Muscle layer of duodenum (tissue), 2 donors: ENCODE measurements around the gene DPYSL5.

Experiments
- H3K27ac ChIP-seq: one replicate; pipeline ENCODE4 v1.7.0; 2013; ENCODE audit warnings: mild to moderate bottlenecking, low read length
- H3K27me3 ChIP-seq: one replicate; pipeline ENCODE4 v1.7.0; 2013; ENCODE audit warnings: low read depth, mild to moderate bottlenecking, control low read depth, low read length
- H3K36me3 ChIP-seq, 2 donors: one replicate each; pipeline ENCODE4 v1.7.0; 2013; ENCODE audit warnings: low read length in 2 of 2, control low read depth in 1 of 2, mild to moderate bottlenecking in 1 of 2; ENCODE audit not compliant: insufficient read depth in 2 of 2, control insufficient read depth in 1 of 2
- H3K4me1 ChIP-seq, 2 donors: one replicate each; pipeline ENCODE4 v1.7.0; 2013; ENCODE audit warnings: low read length in 2 of 2, mild to moderate bottlenecking in 2 of 2, control low read depth in 1 of 2, moderate library complexity in 1 of 2; ENCODE audit not compliant: insufficient read depth in 2 of 2, control insufficient read depth in 1 of 2
- H3K4me3 ChIP-seq, 2 donors: one replicate each; pipeline ENCODE4 v1.7.0; 2013; ENCODE audit warnings: low read length in 2 of 2, low read depth in 1 of 2, mild to moderate bottlenecking in 1 of 2
- H3K9me3 ChIP-seq, 2 donors: one replicate each; pipeline ENCODE4 v1.7.0; 2013; ENCODE audit warnings: low read length in 2 of 2, control low read depth in 1 of 2, mild to moderate bottlenecking in 1 of 2; ENCODE audit not compliant: control insufficient read depth in 1 of 2
- donor health status: healthy.

Gene DPYSL5, protein sequence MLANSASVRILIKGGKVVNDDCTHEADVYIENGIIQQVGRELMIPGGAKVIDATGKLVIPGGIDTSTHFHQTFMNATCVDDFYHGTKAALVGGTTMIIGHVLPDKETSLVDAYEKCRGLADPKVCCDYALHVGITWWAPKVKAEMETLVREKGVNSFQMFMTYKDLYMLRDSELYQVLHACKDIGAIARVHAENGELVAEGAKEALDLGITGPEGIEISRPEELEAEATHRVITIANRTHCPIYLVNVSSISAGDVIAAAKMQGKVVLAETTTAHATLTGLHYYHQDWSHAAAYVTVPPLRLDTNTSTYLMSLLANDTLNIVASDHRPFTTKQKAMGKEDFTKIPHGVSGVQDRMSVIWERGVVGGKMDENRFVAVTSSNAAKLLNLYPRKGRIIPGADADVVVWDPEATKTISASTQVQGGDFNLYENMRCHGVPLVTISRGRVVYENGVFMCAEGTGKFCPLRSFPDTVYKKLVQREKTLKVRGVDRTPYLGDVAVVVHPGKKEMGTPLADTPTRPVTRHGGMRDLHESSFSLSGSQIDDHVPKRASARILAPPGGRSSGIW

DNA sequence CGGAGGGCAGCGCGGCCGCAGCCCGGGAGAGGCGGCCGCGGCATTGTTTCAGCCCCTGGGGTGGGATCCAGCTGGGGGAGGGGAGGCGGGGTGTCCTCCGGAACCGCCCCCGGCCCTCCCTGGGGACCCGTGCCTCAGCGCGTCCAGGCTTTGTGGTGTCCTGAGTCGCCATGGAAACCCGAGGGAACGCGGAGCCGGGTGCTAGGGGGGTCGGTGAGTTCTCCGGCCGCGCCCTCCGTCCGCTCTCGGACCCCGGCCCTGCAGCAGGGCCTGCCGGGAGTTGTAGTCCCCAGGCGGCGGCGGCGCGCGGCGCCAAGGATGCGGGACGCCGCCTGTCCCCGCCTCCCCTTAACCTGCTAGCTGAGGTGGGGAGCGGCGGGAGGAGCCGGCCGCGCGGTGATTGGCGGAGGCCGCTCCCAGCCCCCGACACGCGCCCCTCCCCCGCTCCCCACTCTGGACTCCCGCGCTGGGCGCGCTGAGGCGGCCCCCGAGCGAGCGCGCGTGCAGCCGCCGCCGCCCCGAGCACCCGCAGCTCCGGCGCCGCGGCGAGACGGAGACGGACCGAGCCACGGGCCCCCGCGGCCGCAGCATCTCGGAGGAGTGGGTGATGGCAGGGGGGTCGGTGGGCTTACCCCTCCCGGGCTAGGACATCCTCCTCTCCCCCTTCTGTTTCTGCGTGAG is at the start of gene DPYSL5:
DPYSL5 (plus strand) TSS at position 478 of the 681 bp plus-strand sequence. CDS start 50,368 bp downstream, outside the sequence.
- H3K4me3 ChIP-seq = peak within 1 kb of the TSS in 1 of 2 donors; percentile 64
- H3K36me3 ChIP-seq = no peaks in the 10 kb centered on the region
- no peaks in the 10 kb centered on the region for H3K9me3 ChIP-seq
- peaks cover 54% of the 10 kb centered on the region for H3K27me3 ChIP-seq
- no peak within 1 kb of the TSS for H3K27ac ChIP-seq
- H3K4me1 ChIP-seq = peaks cover 0 to 37% of the 10 kb centered on the region in 2 donors

DNA sequence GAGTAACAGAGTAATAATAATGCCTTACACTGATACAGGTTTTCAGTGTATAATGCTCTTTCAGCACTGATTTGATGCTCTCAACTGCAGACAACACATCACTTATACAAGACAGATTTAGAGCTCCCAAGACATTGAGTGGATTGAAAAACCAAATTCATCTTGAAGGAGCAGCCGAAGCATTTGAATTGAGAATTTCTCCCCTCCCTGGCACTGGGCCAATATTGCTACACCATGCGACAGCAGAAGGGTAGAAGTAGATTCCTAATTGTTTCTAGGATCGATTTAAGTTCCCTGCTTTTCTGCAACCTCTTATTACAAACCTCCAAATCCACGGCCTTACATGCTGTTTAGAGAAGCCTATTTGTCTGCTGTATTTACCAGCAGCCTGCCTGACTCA is 46.6 kb upstream of the DPYSL5 start:
- Histone ChIP-seq H3K4me1 (no peaks in the 10 kb centered on the region), H3K27me3 (no peaks in the 10 kb centered on the region), H3K27ac (no peak overlapping the region), H3K36me3 (no peaks in the 10 kb centered on the region), H3K9me3 (no peaks in the 10 kb centered on the region), H3K4me3 (no peak overlapping the region)

DNA sequence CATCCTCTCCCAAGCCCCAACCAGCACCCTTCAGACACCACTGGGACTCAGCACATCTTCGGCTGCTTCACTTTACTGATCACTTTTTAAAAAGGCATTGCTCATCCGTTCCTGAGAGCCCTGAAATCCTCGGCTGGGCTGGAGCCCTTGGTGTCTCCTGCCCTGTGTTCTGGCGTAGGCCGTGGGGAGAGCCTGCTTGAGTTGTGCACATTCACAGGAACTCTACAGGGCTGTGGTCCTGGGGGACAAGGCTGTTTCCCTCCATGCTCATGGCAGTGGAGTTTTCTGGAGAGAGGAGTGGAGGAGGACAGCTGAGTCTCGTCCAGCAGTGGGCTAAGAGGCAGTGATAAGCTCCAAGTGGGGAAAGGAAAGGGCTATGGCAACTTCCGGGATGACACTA is 46.1 kb upstream of the DPYSL5 start:
- Histone ChIP-seq H3K27me3 (no peaks in the 10 kb centered on the region), H3K4me3 (no peak overlapping the region)

DNA sequence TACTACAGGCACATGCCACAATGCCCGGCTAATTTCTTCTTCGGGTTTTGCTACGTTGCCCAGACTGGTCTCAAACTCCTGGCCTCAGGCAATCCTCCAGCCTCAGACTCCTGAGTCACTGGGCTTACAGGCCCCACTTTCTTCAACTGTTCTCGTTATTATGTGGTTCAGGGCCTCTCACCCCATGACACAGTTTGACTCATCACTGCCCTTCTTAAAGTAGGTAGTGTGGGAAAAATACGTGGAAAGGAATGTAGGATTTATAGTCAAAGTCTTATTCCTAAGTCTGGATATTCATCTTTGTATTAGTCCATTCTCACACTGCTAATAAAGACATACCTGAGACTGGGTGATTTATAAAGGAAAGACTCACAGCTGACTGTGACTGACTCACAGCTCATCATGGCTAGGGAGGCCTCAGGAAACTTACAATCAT is 42.7 kb upstream of the DPYSL5 start:
- Histone ChIP-seq H3K36me3 (no peaks in the 10 kb centered on the region), H3K9me3 (no peaks in the 10 kb centered on the region), H3K4me3 (no peak overlapping the region), H3K4me1 (no peaks in the 10 kb centered on the region), H3K27ac (no peak overlapping the region), H3K27me3 (no peaks in the 10 kb centered on the region)

More for the DNA sequence above, 46.1 kb upstream of the DPYSL5 start:
- Histone ChIP-seq H3K27ac (no peak overlapping the region), H3K36me3 (no peaks in the 10 kb centered on the region), H3K9me3 (no peaks in the 10 kb centered on the region), H3K4me1 (no peaks in the 10 kb centered on the region)

DNA sequence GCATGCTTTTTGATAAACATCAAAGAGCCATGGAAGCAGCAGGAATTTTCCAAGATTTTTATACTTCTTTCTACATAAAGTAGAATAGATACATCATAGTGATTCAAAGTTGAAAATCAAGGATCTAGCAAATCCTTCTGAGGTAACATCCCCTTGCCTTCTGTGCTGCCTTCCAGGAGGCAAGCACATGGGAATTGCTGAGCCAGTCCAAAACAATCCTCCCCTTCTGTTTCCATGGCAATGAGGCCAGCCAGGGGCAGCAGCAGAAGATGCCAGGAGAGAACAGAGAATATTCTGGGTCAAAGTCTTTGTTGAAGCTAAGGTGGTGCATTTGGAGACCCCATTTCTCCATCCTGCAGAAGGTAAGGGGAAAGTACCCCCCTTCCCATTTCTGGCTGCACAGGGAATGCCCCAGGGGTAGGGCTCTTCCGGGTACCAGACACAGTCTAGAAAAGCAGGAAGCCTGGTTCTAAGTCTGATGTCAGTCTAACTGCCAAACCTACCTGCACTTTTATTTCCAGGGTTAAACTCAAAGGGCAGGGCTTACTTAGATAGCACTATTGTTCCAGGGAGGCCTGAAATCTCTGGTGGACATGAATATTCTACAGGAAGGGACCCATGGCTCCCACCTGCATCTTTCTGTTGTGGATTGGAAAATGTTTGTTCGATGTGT is 40.0 kb upstream of the DPYSL5 start:
- H3K4me3 ChIP-seq = no peak overlapping the region
- H3K9me3 ChIP-seq = no peaks in the 10 kb centered on the region
- H3K36me3 ChIP-seq = no peaks in the 10 kb centered on the region
- no peak overlapping the region for H3K27ac ChIP-seq
- H3K27me3 ChIP-seq = no peaks in the 10 kb centered on the region
- no peaks in the 10 kb centered on the region for H3K4me1 ChIP-seq

DNA sequence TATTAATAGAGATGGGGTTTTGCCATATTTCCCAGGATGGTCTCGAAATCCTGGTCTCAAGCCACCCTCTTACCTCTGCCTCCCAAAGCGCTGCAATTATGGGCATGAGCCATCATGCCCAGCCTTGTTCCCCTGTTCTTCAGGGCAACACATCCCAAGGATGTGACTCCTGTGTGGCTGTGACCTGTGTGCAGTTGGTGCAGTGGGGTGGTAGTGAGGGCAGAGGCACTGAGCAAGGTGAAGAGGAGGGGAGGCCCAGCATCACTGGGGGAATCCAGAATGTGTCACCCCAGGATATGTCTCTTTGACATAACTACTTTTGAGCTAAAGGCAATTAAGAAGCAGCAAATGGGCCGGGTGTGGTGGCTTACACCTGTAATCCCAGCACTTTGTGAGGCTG is 38.7 kb upstream of the DPYSL5 start:
- Histone ChIP-seq H3K27ac (no peak overlapping the region), H3K4me1 (no peaks in the 10 kb centered on the region), H3K9me3 (no peaks in the 10 kb centered on the region), H3K4me3 (no peak overlapping the region), H3K27me3 (no peaks in the 10 kb centered on the region), H3K36me3 (no peaks in the 10 kb centered on the region)

DNA sequence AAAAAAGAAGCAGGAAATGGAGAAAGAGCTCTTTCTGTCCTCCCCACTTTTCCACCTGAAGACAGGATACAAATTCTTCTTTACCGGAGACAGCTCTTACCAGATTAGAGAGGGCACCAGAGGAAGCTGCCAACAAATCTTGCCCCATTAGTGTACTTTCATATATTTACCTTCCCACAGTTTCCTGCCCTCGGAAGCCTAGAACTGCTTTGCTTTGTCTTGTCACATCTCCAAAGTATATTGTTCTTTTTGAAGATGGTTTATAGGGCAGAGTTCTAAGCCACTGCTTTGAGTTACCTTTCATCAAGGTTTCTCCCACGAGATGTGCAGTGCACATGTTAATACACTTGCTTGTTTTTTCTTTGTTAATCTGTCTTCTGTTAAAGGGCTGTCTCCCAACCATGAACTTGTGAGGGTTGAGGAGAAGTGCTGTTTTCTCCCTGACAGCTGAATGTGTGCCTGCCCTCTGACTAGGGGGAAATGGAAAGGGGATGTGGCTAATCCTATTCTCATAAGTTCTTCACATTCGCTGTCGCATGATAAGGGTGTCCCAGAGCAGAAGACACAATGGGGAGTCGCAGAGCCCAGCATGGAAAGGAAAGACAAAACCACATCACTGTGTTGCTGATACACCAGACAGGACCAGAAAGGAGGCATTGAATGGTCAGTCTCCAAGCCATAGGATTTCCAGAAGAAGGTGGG is 37.9 kb upstream of the DPYSL5 start:
- H3K36me3 ChIP-seq = no peaks in the 10 kb centered on the region
- no peaks in the 10 kb centered on the region for H3K27me3 ChIP-seq
- no peaks in the 10 kb centered on the region for H3K9me3 ChIP-seq
- no peaks in the 10 kb centered on the region for H3K4me1 ChIP-seq
- no peak overlapping the region for H3K27ac ChIP-seq
- H3K4me3 ChIP-seq = no peak overlapping the region

DNA sequence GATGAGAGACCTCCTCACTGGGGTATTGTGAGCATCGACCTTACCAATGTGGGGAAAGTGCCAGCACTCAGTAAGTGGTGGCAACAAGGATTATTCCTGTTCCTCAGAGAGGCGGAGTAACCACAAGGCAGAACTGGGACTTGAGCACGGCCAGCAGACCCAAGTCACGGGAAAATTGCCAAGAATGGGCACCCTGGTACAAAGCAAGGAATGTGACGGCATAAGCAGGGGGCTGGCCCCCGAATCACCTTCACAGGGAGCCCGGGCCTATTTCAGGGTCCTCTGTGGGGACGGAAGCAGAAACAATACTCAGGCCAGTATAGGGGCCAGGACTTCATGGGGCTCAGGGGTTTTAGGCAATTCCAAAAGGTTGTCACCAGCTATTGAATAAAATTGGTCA is 36.7 kb upstream of the DPYSL5 start:
- Histone ChIP-seq H3K27ac (no peak overlapping the region), H3K4me1 (no peaks in the 10 kb centered on the region), H3K9me3 (no peaks in the 10 kb centered on the region), H3K4me3 (no peak overlapping the region), H3K27me3 (no peaks in the 10 kb centered on the region), H3K36me3 (no peaks in the 10 kb centered on the region)

DNA sequence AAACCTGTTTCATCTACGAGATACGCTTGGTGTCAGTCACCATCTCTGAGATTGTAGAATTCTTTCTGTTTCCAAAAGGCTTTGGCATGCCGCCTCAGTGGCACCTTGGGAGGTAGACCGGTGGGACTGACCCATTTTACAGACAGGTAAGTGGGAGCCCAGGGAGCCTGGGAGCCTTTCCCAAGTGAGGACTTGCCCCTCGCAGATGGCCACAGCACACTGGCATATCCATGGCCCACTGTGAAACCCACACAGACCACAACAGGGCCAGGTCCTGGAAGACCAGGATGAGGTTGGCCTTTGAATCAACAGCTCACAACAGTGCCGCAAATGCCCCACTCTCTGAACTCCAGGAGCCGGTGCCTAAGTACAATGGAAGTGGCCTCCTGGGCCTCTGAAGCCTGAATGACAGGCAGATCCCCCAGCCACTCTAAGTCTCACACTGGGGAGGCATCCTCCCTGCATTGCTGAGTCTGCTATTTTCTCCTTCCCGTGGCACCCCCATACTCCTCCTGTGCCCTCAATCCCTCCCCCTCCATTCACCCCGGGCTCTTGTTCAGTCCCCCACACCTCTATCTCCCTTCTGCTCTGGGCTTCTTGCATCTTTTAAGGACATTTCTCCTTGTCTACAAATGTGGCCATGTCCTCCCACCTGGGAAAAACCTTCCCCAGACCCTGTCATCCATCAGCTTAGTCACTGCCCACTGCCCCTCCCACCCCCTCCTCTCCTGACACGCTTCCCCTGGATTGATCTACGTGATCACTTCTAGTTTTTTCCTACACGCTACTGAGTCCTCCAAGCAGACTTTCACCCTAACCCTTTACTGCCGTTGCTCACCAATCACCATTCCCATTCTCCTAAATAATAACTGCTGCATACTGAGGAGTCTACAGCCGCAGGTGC is 35.9 kb upstream of the DPYSL5 start:
- no peaks in the 10 kb centered on the region for H3K4me1 ChIP-seq
- no peaks in the 10 kb centered on the region for H3K36me3 ChIP-seq
- no peak overlapping the region for H3K4me3 ChIP-seq
- no peaks in the 10 kb centered on the region for H3K27me3 ChIP-seq
- H3K27ac ChIP-seq = no peak overlapping the region
- no peaks in the 10 kb centered on the region for H3K9me3 ChIP-seq

DNA sequence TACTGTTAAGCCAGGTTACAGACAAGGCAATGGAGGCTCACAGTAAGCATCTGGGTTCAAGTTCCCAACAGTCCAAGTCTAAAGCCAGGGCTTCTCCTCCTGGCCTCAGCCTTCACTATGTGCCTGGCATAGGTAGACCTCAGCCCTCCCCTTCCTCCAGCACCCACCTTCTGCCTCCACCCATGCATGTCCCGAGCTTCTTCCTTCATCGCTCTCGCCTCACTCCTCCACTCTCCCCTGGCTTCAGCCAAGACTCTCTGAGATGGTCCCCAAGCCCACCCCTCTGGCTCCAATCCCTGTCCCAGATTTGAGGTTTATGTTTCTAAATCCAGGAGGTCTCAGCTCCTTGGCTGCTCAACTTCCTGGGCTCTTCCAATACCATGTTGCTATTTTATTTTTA is 35.2 kb upstream of the DPYSL5 start:
- H3K27ac ChIP-seq = no peak overlapping the region
- no peaks in the 10 kb centered on the region for H3K36me3 ChIP-seq
- H3K27me3 ChIP-seq = no peaks in the 10 kb centered on the region

More for the DNA sequence above, 35.2 kb upstream of the DPYSL5 start:
- no peaks in the 10 kb centered on the region for H3K4me1 ChIP-seq
- no peaks in the 10 kb centered on the region for H3K9me3 ChIP-seq
- no peak overlapping the region for H3K4me3 ChIP-seq
